Activated CD8-positive, alpha-beta memory T cell treated with anti-CD3 and anti-CD28 coated beads for 24 hours (primary cell): ENCODE data around the gene FOXD4L5.
"Not testable (repeated sequence)": the region's sequence is repeated elsewhere in the genome, so short reads cannot be mapped to it uniquely, and the experiment has no call there.

ENCODE experiments used
- DNase-seq: peaks from one replicate; pipeline ENCODE4 v3.0.0-alpha.2; 2020

Gene FOXD4L5

GRCh38 chr9:65285109-65285508 is at the start of gene FOXD4L5:
Gene FOXD4L5 (minus strand): TSS chr9:65285209. CDS start chr9:65284377, 832 bp downstream.
- not testable (repeated sequence) for DNase-seq

- DNase-seq: not testable (repeated sequence)
These were observed 1.1 kb downstream of the FOXD4L5 start for GRCh38 chr9:65283943-65284342.

- DNase-seq: not testable (repeated sequence)
These were observed 2.0 kb downstream of the FOXD4L5 start for GRCh38 chr9:65282976-65283375.
